Erythroblast (primary cell): ENCODE data around the gene NR1I3.

Source experiments
- GATA1 ChIP-seq: IDR thresholded peaks from 2 replicates; pipeline ENCODE4 v1.6.1; 2011; ENCODE audit warnings: low read depth, mild to moderate bottlenecking, control low read depth, low read length, moderate library complexity
- POLR2A ChIP-seq: IDR thresholded peaks from 2 replicates; pipeline ENCODE4 v1.6.1; 2011; ENCODE audit warnings: mild to moderate bottlenecking, low read length

GRCh38 chr1:161227196-161227871, 10.7 kb downstream of the NR1I3 start:
- TF ChIP-seq POLR2A (no peak), GATA1 (no peak)
